ENCODE data around the gene COL5A1.
"Not testable (repeated sequence)": the region's sequence is repeated elsewhere in the genome, so short reads cannot be mapped to it uniquely, and the experiment has no call there.

COL5A1 gene

GRCh38 chr9:134838651-134839454 is 197.2 kb downstream of the COL5A1 start:
- DNase-seq (ENCODE audit: low read depth) = no peak

DNA sequence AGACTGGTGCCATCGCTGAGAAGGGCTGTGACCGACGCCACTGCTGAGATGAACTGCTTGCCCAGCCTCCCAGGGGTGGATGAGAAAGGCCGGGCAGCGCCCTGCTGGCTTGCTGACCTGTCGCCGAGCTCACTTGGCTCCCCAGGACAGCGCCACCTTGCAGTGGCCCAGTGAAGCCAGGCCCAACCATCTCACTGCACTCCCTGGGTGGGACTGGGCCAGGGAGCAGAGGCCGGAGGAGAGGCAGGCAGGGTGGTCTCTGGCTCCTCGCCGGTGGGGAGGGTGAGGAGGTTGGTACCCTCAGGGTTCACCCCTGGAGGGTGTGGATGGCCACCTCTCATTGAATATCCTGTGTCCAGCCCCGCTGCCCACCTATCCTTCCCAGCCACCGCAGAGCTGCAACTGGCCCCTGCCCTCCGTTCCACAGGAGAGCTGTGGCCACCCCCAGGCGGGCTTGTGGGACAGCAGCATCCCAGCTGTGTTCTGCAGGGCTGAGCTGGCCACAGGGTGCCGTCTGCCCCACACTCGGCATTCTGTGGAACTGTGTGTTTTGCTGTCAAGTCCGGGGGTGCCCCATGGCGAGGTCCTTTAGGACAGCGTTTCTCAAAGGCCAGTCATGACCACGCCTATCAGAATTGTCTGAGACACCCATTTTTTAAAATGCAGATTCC is 198.0 kb downstream of the COL5A1 start:
- no peak for DNase-seq (ENCODE audit: low read depth)

DNA sequence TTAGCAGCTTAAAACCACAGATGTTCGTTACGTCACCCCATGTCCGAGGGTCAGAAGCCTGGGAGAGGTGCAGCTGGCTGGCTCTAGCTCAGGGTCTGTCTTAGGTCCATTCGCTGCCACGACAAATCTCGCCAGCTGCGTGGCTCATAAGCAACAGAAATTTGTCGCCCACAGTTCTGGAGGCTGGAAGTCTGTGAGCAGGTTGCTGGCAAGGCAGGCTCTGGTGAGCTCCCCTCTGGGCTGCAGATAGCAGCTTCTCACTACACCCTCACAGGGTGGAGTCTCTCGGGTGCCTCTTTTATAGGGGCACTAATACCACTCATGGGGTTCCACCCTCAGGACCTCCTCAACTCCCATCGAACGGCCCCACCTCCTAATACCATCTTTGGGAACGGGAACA is 198.9 kb downstream of the COL5A1 start:
- DNase-seq (ENCODE audit: low read depth) = no peak

- DNase-seq (ENCODE audit: low read depth) = no peak
Measured at GRCh38 chr9:134841180-134841904, 199.7 kb downstream of the COL5A1 start.

DNA sequence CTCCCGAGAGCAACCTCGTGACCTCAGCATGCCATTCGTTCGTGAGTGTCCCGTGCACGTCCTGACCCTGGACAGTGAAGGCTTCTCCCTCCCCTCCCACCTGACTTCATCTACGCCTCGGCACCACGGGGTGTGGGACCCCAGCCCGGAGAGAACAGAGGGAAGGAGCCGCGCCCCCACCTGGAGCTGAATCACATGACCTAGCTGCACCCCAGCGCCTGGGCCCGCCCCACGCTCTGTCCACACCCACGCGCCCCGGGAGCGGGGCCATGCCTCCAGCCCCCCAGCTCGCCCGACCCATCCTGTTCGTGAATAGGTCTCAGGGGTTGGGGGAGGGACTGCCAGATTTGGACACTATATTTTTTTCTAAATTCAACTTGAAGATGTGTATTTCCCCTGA is 200.7 kb downstream of the COL5A1 start:
- no peak for DNase-seq (ENCODE audit: low read depth)

DNA sequence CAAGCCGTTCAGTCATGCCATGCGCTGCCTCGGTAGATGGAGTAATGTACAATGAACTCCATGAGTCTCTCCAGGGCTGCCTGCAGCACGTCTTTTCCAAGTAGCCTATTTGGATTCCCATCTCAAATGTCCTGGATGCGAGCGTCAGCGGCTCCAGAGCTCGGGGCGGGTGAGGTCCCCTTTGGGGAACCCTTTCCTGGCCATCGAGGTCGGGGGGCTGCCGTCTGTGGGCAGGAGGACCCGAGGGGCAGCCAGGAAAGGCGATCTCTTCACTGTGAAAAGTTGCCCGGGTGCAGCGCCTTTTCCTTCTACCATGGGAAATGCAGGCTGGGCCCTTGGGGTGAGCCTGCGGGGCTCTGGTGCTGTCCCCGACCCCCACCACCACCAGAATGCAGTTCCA is 202.1 kb downstream of the COL5A1 start:
- no peak for DNase-seq (ENCODE audit: low read depth)

GRCh38 chr9:134844821-134845220 is 203.2 kb downstream of the COL5A1 start:
- DNase-seq (ENCODE audit: low read depth) = no peak

DNA sequence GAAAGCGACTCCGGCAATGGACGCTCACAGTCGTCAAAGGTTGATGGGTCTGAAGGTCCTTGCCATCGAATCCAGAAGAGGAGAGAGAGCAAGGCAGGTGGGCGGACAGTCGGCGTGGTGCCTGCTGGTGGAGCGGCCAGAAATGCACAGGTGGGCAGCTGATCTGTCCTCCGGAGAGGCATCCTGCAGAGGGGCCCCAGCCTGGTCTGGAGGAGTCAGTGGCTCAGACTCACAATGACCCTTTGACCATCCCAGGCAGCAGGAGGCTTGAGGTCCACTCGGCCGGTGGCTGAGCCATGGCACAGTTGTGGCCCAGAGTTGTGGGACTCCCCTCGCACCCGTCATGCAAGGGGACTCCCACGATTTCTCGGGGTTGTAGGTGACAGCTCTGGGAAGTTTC is 204.6 kb downstream of the COL5A1 start:
- DNase-seq (ENCODE audit: low read depth) = no peak

- no peak for DNase-seq (ENCODE audit: low read depth)
Measured at GRCh38 chr9:134846699-134847098, 205.1 kb downstream of the COL5A1 start.

DNA sequence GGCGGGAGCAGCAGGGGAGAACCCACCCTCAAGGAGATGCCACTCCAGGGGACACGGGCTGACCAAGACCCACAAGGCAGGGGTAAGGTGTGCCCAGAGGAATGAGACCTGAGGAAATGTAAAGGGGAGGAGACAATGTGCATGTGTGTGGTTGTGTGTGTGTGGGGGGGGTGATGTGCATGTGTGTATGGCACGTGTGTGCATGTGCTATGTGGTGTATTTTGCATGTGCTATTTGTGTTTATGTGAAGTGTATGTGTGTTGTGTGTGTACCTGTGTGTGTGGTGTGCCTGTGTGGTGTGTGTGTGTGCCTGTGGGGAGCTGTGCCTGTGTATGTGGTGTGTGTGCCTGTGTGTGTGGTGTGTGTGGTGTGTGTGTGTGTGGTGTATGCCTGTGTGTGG is 205.5 kb downstream of the COL5A1 start:
- no peak for DNase-seq (ENCODE audit: low read depth)

DNA sequence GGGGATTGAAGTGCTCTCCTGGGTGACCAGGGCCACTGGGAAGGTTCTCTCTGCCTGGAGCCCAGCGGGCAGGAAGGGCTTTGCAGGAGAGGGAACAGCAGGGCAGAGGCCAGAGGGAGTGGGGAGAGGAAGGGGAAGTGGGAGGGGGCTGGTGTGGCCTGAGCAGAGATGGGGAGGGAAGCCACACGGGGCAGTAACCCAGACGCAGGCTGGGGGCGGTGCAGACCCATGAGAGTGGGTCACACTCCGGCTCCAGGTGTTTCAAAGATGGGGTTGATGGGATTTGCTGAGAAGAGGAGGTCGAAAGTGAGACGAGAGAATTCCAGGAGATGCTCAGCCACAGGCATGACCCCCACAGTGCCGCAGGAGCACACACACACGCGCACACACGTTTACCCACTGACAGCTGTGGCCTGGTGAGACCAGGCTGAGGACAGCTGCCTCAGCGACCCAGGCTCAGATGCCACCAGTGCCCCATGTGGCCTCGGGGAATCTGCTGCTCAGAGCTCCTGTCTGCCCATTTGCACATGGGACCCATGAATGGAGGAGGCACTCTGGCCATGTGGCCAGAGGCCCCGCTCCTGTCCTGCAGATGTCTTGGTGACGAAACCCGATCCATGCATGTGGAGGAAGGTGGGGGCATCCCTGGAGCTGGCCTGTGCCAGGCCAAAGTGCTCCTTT is 206.3 kb downstream of the COL5A1 start:
- DNase-seq (ENCODE audit: low read depth) = no peak

DNA sequence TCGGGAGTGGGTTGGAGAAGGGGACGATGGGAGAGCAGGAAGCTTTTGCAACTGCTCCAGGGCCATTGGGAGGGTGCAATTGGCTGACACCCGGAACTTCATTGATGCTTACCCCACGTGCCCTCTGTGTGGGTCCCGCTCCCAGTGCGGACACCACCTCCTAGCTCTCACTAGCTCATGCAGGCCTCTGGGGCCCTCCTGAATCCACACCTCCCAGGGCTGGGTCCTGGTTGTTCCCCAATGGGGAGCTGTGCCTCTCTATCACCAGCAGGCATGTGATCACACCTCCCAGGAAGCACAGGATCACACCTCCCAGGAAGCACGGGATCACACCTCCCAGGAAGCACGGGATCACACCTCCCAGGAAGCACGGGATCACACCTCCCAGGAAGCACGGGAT is 206.9 kb downstream of the COL5A1 start:
- DNase-seq (ENCODE audit: low read depth) = no peak

GRCh38 chr9:134850611-134851010 is 209.0 kb downstream of the COL5A1 start:
- DNase-seq (ENCODE audit: low read depth) = no peak

GRCh38 chr9:134851020-134851419 is 209.4 kb downstream of the COL5A1 start:
- DNase-seq (ENCODE audit: low read depth) = no peak

DNA sequence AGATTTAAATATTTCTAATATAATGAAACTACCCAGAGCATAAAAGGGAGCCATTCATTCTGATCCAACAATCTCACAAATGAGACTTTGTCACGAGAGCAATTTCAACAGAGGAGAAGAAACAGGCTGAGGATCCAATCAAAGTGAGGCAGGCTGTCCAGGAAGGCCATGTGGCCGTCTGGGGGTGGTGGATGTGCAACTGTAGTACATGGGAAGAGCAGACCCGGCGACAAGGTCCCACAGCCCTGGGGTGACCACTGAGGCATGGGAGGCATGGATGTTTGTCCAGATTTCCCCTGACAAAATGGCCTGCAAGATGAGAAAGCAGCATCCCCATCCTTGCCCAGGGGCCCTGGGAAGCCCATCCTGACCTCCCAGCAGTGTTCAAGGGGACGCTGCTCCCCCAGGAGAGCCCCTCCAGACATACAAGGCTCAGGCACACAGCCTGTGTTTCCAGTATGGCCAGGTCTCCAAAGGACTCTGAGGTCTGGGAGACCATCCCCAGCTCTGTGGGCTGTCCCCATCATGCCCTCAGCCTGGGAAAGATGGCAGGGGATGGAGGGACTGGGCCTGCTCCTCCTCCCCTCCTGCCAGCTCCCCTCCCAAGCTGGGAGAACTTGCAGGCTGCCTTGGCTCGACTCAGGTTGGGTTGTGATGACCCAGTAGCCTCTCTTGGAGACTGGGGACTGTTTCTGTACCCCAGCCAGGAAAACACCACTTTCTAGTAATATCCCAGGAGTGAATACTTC is 211.5 kb downstream of the COL5A1 start:
- DNase-seq (ENCODE audit: low read depth) = no peak

DNA sequence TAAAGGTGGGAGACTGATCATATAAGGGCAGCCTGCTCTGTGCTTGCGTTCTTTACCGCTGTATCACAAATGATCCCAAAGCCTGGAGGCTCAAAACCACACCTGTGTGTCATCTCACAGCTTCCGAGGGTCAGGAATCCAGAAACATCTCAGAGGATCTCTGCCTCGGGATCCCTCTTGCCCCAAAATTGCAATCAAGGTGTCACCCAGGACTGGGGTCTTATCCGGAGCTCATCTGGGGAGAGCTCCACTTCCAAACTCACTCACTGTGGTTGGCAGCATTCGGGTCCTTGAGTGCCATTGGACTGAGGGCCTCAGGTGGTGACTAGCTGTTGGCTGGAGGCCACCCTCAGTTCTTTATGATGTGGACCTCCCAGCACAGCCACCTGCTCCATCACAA is 212.3 kb downstream of the COL5A1 start:
- DNase-seq (ENCODE audit: low read depth) = no peak

- DNase-seq (ENCODE audit: low read depth) = no peak
Measured at GRCh38 chr9:134854541-134854981, 213.0 kb downstream of the COL5A1 start.

- DNase-seq (ENCODE audit: low read depth) = no peak
Measured at GRCh38 chr9:134855231-134855899, 213.8 kb downstream of the COL5A1 start.

DNA sequence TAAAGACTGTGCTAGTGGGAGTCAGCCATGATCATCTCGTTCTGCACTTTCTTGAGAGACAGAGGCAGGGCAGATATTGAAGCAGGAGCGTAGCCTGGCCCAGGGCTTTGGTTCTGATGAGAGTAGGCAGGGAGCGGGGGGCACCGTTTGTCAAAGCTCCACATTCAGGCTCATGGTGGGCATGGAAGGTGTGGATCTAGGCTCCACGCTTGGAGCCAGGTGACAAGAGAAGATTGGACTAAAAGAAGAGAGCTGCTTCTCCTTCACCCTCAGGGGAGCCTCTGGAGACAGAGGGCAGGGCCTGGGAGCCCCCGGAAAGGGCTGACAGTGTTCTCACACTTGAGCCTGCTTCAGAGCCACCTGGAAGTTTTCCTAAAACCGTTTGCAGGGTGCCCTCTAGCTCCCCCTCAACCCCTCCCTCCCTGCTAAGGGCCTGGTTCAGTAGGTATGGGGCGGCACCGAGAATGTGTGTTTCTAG is 214.3 kb downstream of the COL5A1 start:
- no peak for DNase-seq (ENCODE audit: low read depth)

DNA sequence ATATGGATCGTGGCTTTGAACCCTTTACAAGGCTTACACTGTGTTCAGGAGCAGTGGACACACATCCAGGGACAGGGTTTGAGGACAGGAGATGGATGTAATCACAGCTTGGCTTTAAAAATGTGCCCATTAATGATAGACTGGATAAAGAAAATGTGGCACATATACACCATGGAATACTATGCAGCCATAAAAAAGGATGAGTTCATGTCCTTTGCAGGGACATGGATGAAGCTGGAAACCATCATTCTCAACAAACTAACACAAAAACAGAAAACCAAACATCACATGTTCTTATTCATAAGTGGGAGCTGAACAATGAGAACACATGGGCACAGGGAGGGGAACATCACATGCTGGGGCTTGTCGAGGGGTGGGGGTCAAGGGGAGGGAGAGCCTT is 215.8 kb downstream of the COL5A1 start:
- DNase-seq (ENCODE audit: low read depth) = not testable (repeated sequence)
